ENCODE measurements around the gene TSC22D2. TPM values are rescaled to one million over a fixed set of nuclear protein-coding genes. Genes with fewer than 3 reads are reported as not detected.
A peak's percentile ranks its signal among the peaks of the same experiment; 100 is the strongest.

The TSC22D2 gene
- total and polyA plus RNA-seq, 2 of the 8 experiments (the other 6 are each of a cell fraction or from before 2014, with no cell fraction given), result 3.4 to 27.6 TPM

DNA sequence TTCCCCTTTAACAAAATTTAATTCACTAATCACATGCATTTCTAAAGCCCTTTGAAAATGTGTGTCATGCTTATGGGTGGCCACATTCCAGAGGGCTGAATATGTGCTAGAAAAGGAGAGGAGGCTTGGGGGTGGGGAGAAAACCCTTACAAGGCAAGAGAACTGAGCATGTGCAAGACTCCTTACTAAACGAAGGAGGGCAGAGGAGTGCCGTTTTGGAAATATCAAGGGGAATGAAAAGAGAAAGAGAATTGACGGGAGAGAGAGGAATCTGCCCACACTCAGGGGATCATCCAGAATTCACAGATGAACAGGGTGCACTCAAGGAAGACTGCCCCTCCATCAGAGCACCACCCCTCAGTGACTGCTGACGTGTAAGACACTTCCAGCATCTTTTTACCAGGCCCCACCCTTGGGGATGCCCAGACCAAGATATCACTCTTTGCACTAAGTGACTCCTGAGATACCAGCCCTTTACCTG lies 37.9 kb upstream of the TSC22D2 start:
- H3K4me1 ChIP-seq (replicated peaks in 1 of 4; ENCODE audit: control insufficient read depth in 3 of 4, insufficient read depth in 4 of 4, low read length in 3 of 4), result peaks cover 0 to 10% (median 9%) of the 10 kb centered on the region in 4 experiments; a peak in 5 of 7 replicates
- H2BK12ac ChIP-seq (ENCODE audit: low read depth, low read length), result peak overlapping the region; percentile 41; the same call in 1 of the 2 replicates
- H3K4me2 ChIP-seq (ENCODE audit: insufficient read depth in 1 of 2, low read depth in 2 of 2, low read length in 2 of 2), result peak overlapping the region; percentile 47 to 50
- H4K91ac ChIP-seq (replicated peaks; ENCODE audit: insufficient read length, low read length), result no peak overlapping the region
- H2BK15ac ChIP-seq (ENCODE audit: low read length), result no peak overlapping the region
- peak; percentile 89 for FAIRE-seq
- no peak overlapping the region for H3K23ac ChIP-seq (ENCODE audit: insufficient read length)
- peak overlapping the region; percentile 86 for H3K18ac ChIP-seq (ENCODE audit: extremely low read depth, low read length)
- H4K5ac ChIP-seq (ENCODE audit: insufficient read length, low read depth, low read length), result no peak overlapping the region
- no peak overlapping the region for H3K9ac ChIP-seq (replicated peaks in 1 of 4; ENCODE audit: extremely low read depth in 1 of 4, low read depth in 3 of 4, low read length in 3 of 4)
- POLR2A ChIA-PET (ENCODE audit: partially characterized antibody), result no interaction called here
- no peak overlapping the region for H4K8ac ChIP-seq (ENCODE audit: extremely low read depth, insufficient read depth, low read length)
- H3K27me3 ChIP-seq (replicated peaks in 1 of 4; ENCODE audit: control insufficient read depth in 3 of 4, extremely low read depth in 1 of 4, insufficient read depth in 3 of 4, low read length in 3 of 4), result no peaks in the 10 kb centered on the region
- H3K36me3 ChIP-seq (ENCODE audit: control insufficient read depth in 2 of 4, insufficient read depth in 4 of 4, low read length in 3 of 4), result no peaks in the 10 kb centered on the region
- H3K4ac ChIP-seq (replicated peaks; ENCODE audit: insufficient read length, low read depth, low read length), result no peak overlapping the region
- H3K79me1 ChIP-seq (ENCODE audit: low read depth, low read length), result no peaks in the 10 kb centered on the region
- H3K79me2 ChIP-seq (ENCODE audit: control insufficient read depth in 1 of 2, insufficient read depth in 2 of 2, low read length in 2 of 2), result no peaks in the 10 kb centered on the region
- no peak overlapping the region for H3K14ac ChIP-seq (ENCODE audit: insufficient read length)
- H4K20me1 ChIP-seq (replicated peaks in 1 of 2; ENCODE audit: control insufficient read depth in 1 of 2, insufficient read depth in 2 of 2, low read length in 2 of 2), result no peaks in the 10 kb centered on the region
- H3K4me3 ChIP-seq (ENCODE audit: extremely low read depth in 1 of 4, insufficient read depth in 2 of 4, low read depth in 3 of 4, low read length in 4 of 4), result peak overlapping the region in 3 of 4 experiments; percentile 1 to 9 (median 7); a peak in 1 of 8 replicates
- peak overlapping the region; percentile 37; the same call in 1 of the 2 replicates for H2AFZ ChIP-seq (ENCODE audit: low read length)
- CTCF ChIA-PET (ENCODE audit: partially characterized antibody), result interaction anchor here (1.3 kb wide), 1 partner anchor 18 kb away, joined by 3 read pairs; no protein-coding TSS in a partner anchor
- no peaks in the 10 kb centered on the region for H3K9me3 ChIP-seq (ENCODE audit: insufficient read depth in 2 of 2, low read depth in 1 of 2, low read length in 1 of 2)
- H3K23me2 ChIP-seq (ENCODE audit: low read depth, low read length), result no peaks in the 10 kb centered on the region
- no peak overlapping the region for H2BK120ac ChIP-seq (replicated peaks; ENCODE audit: low read depth, low read length)
- H2BK20ac ChIP-seq (ENCODE audit: low read length), result peak overlapping the region; percentile 64; the same call in 1 of the 2 replicates
- H2BK5ac ChIP-seq (ENCODE audit: low read depth, low read length), result no peak overlapping the region
- DNase-seq (ENCODE audit: low read depth in 1 of 2, low spot score in 2 of 2), result peak in 1 of 2 experiments; percentile 66
- WGBS, 2 experiments (ENCODE audit: extremely low coverage in 1 of 2, insufficient coverage in 1 of 2, insufficient read length in 1 of 2, insufficient replicate concordance in 2 of 2, low coverage in 1 of 2, low lambda C conversion rate in 2 of 2, missing lambda C conversion rate in 1 of 2), result 21% methylated on average over 4 of the region's 4 CpGs; no CpG with 5 or more reads in 1 of the 2 experiments
- no peak overlapping the region for H3K56ac ChIP-seq (replicated peaks; ENCODE audit: insufficient read length, low read depth, low read length)
- no peak overlapping the region for H2AK5ac ChIP-seq (ENCODE audit: low read depth, low read length)
- no peak overlapping the region for H3K27ac ChIP-seq (ENCODE audit: low read depth, low read length)
- TF ChIP-seq RXRA (IDR thresholded peaks at IDR 0.05; ENCODE audit: insufficient read depth, low read depth, low read length), result no peak
- TF ChIP-seq, protein P1, sequence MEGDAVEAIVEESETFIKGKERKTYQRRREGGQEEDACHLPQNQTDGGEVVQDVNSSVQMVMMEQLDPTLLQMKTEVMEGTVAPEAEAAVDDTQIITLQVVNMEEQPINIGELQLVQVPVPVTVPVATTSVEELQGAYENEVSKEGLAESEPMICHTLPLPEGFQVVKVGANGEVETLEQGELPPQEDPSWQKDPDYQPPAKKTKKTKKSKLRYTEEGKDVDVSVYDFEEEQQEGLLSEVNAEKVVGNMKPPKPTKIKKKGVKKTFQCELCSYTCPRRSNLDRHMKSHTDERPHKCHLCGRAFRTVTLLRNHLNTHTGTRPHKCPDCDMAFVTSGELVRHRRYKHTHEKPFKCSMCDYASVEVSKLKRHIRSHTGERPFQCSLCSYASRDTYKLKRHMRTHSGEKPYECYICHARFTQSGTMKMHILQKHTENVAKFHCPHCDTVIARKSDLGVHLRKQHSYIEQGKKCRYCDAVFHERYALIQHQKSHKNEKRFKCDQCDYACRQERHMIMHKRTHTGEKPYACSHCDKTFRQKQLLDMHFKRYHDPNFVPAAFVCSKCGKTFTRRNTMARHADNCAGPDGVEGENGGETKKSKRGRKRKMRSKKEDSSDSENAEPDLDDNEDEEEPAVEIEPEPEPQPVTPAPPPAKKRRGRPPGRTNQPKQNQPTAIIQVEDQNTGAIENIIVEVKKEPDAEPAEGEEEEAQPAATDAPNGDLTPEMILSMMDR (IDR thresholded peaks at IDR 0.05; ENCODE audit: control extremely low read depth in 1 of 3, insufficient read depth in 1 of 3, low read depth in 1 of 3, low read length in 3 of 3), result peak in 2 of 3 experiments; percentile 20 to 27; a peak in 2 of 4 replicates
- TF ChIP-seq NRF1 (IDR thresholded peaks at IDR 0.05; ENCODE audit: low read depth, low read length), result peak; percentile 38; the same call in 1 of the 2 replicates
- peak in 1 of 2 experiments; percentile 23; a peak in 1 of 4 replicates for TF ChIP-seq HDAC2 (IDR thresholded peaks at IDR 0.05; ENCODE audit: borderline replicate concordance in 1 of 2, low read depth in 2 of 2, low read length in 2 of 2)
- peak; percentile 90 for TF ChIP-seq TEAD4 (IDR thresholded peaks at IDR 0.05; ENCODE audit: low read depth, low read length)
- TF ChIP-seq KDM4A (IDR thresholded peaks at IDR 0.05; ENCODE audit: low read depth, low read length, severe bottlenecking), result no peak
- TF ChIP-seq RBBP5 (IDR thresholded peaks at IDR 0.05; ENCODE audit: borderline replicate concordance, low read depth, low read length), result peak; percentile 87; the same call in 1 of the 2 replicates
- peak; percentile 56 for TF ChIP-seq ASH2L (IDR thresholded peaks at IDR 0.05; ENCODE audit: low read length)
- TF ChIP-seq SP1 (IDR thresholded peaks at IDR 0.05; ENCODE audit: low read depth, low read length), result peak; percentile 69

All from H1 (cell line).